HG03108 (cell line): ENCODE data around the gene NCOA3.
"Not testable (repeated sequence)": the region's sequence is repeated elsewhere in the genome, so short reads cannot be mapped to it uniquely, and the experiment has no call there.

Source experiments
- ATAC-seq: cut with Tn5 transposase; IDR thresholded peaks from one replicate; pipeline ENCODE4 v1.9.1; 2021; ENCODE audit warnings: moderate library complexity; ENCODE audit not compliant: unreplicated experiment

NCOA3 gene

DNA sequence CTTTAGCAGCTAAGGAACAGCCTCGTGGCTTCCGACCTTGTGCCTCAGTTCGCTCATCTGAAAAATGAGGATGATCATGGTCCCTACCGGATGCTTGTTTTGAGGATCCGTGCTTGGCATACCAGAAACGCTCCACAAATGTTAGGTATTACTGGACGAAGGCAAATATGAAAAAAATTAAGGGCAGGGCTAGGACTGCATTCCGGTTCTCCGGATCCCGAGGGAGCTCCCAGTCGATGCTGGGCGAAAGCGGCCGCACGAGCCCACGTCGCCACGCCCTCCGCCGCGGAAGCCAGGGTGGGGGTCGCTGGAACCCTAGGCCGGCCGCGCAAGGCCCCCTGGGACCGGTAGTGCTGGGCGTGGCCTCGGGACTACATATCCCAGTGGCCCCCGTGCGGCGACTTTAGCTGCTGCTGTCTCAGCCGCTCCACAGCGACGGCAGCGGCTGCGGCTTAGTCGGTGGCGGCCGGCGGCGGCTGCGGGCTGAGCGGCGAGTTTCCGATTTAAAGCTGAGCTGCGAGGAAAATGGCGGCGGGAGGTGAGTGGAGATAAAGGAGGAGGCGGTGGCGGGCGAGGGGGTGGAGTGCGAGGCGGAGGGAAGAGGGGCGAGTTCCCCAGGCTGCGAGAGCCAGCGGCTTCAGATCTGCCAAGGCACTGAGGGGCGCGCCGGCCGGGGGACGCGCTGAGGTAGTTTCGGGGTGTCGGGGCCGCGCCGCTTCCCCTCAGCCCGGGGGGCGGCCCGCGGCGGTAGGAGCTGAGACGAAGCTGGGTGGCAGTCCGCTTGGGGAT lies at the start of gene NCOA3:
NCOA3 (plus strand) TSS at position 406 of the 789 bp plus-strand sequence. CDS start 120,361 bp downstream, outside the sequence.
- peak; percentile 68 for ATAC-seq

GRCh38 chr20:47452736-47453161 lies 48.9 kb upstream of the NCOA3 start:
- no peak for ATAC-seq

GRCh38 chr20:47453167-47453782 lies 48.4 kb upstream of the NCOA3 start:
- ATAC-seq: peak; percentile 79

GRCh38 chr20:47454298-47455132 lies 47.2 kb upstream of the NCOA3 start:
- ATAC-seq: no peak

GRCh38 chr20:47455133-47456040 lies 46.3 kb upstream of the NCOA3 start:
- no peak for ATAC-seq

GRCh38 chr20:47456041-47456537 lies 45.6 kb upstream of the NCOA3 start:
- ATAC-seq: no peak

DNA sequence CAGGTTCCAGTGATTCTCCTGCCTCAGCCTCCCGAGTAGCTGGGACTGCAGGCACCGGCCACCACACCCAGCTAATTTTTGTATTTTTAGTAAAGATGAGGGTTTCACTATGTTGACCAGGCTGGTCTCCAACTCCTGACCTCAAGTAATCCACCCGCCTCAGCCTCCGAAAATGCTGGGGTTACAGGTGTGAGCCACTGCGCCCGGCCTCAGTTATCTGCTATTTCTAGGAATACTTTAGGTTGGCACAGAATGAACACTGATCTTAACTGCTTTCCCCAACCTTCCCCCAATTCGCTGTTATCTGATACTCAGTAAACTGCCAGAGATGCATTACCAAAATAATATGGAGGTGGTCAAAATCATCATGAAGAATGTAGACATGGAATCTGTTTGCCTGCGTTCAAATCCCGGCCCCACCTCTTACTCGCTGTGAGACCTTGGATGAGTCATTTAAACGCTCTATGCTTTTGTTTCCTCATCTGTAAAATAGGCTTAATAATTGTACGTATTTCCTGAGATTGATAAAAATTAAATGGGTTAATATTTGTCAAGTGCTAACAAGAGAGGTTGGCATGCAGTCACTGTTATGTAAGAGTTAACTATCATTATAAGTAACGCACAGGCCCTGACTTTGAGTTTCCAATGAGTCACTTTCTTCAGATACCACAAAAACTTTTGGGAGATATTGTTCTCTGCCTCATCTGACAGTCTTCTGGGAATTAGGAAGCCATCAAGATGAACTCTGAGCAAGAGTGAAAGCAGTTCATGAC lies 44.5 kb upstream of the NCOA3 start:
- ATAC-seq: no peak

DNA sequence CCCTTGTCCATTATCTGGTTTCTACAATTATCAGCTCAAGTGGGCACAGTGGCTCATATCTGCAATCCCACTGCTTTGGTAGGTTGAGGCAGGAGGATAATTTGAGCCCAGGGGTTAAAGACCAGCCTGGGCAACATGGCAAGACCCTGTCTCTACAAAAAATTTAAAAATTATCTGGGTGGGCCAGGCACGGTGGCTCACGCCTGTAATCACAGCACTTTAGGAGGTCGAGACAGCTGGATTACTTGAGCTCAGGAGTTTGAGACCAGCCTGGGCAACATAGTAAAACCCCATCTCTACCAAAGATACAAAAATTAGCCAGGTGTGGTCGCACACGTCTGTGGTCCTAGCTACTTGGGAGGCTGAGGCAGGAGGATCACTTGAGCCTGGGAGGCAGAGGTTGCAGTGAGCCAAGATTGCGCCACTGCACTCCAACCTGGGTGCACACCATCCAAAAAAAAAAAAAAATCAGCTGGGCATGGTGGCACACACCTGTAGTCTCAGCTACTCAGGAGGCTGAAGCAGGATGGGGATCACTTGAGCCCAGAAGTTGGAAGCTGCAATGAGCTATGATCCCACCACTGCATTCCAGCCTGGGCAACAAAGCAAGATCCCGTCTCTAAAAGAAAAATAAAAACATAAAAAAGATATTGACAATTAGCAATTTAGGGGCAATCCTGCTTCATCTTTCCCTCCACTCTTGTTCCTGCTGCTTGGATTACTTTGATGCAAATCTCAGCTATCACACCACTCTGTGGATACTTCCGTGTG lies 43.2 kb upstream of the NCOA3 start:
- ATAC-seq: not testable (repeated sequence)

GRCh38 chr20:47459344-47460073 lies 42.2 kb upstream of the NCOA3 start:
- no peak for ATAC-seq

GRCh38 chr20:47460761-47461112 lies 41.0 kb upstream of the NCOA3 start:
- not testable (repeated sequence) for ATAC-seq

DNA sequence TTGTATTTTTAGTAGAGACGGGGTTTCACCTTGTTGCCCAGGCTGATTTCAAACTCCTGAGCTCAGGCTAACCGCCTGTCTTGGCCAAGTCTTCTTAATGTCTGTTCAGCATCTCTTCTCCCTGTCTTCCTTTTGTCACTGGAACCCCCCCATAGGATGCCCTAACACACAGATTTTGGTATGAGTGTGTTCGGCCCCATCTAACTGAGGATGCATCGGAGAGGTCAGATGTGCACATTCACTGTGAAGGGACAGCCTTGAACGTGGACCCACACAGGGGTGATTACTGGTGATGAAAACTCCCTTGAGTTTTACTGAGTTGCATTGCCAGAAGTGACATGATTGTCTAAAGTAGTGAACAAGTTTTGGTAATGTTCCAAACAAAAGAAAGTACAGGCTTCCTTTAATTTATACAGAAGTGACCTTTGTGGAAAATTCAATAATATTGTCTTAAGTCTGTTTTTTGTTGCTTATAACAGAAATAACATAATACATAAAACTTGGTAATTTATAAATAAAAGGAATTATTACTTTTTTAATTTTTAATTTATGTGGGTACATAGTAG lies 40.5 kb upstream of the NCOA3 start:
- no peak for ATAC-seq

DNA sequence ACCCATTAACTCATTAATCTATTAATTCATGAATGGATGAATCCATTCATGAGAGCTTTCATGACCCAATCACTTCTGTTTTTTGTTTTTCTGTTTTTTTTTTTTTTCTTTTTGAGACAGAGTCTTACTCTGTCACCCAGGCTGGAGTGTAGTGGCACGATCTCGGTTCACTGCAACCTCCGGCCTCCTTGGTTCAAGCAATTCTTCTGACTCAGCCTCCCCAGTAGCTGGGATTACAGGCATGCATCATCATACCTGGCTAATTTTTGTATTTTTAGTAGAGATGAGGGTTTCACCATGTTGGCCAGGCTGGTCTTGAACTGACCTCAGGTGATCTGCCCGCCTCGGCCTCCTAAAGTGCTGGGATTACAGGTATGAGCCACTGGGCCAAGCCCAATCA lies 39.8 kb upstream of the NCOA3 start:
- not testable (repeated sequence) for ATAC-seq

DNA sequence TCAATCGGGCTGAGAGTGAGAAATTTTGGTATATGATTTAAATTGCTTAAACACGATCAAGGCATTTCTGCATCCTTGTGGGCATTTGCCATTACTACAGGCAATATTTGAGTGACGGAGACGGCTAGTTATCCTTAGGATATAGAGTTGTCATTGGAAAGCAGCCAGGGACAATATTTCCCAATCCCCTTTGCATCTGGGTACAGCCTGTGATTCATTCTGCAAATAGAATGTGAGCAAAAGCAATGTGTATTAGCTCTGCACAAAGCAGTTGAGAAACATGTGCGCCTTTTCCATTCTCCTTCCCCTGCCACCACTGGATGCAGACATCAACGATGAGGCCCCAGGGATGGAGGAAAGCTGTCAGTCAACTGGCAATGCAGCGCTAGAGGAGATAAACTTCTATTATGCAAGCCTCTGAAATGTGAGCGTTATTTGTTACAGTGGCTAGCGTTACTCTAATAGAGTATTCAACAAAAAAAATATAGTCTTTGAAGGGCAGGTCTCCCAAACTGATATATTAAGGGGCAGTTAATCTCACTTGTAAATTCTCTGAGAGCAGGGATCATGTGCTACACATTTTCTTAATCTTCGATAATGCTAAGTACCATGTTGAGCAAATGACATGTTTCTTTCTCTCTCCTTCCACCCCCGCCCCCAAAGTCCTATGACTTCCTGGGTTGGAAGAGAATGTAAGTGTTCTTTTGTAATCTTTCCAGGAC lies 37.1 kb upstream of the NCOA3 start:
- no peak for ATAC-seq

DNA sequence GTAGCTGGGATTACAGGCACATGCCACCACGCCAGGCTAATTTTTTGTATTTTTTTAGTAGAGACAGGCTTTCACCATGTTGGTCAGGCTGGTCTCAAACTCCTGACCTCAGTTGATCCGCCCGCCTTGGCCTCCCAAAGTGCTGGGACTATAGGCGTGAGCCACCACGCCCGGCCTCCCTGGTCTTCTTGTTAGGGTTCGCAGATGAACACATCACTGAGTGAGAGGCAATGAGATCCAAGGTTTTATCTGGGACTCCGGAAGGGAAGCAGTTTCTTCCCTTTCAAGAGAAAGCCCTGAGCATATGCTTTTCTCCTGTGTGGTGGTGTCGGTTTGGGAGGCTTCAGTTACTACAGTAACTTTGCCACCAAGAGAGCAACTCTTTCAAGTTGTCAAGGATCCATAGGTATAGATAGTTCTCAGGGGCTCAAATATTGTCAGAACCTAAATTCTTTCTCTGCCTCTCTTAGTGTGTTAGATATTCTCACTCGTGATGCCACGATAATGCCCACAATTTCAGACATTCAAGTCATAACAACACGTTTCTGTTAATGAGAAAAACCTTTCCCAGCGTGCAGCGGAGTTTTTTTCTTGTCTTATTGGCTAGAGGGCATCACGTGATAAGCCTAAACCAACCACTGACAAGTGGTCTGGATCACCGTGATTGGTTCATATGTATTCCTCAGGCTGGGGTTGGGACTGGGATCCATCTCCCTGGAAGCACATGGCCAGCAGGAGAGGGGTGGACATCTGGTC lies 36.2 kb upstream of the NCOA3 start:
- ATAC-seq: no peak

GRCh38 chr20:47466213-47466612 lies 35.5 kb upstream of the NCOA3 start:
- no peak for ATAC-seq

GRCh38 chr20:47466704-47467459 lies 34.8 kb upstream of the NCOA3 start:
- no peak for ATAC-seq
